Neural progenitor cell (in vitro differentiated cells): ENCODE results near the gene CSF1.

Experiments used
- EZH2 ChIP-seq: fragments of 200-600 bp; sonication (generic); IDR thresholded peaks from 2 replicates; pipeline ENCODE4 v1.6.1; 2017; ENCODE audit warnings: antibody characterized with exemption, mild to moderate bottlenecking, moderate library complexity
- EZH2phosphoT487 ChIP-seq: fragments of 200-600 bp; sonication (generic); IDR thresholded peaks from 2 replicates; pipeline ENCODE4 v1.6.1; 2017; ENCODE audit warnings: antibody characterized with exemption
- TF ChIP-seq, protein P1 (sequence below): fragments of 200-600 bp; sonication (generic); IDR thresholded peaks from 2 replicates; pipeline ENCODE4 v1.5.1; 2017; ENCODE audit warnings: antibody characterized with exemption, mild to moderate bottlenecking

DNA sequence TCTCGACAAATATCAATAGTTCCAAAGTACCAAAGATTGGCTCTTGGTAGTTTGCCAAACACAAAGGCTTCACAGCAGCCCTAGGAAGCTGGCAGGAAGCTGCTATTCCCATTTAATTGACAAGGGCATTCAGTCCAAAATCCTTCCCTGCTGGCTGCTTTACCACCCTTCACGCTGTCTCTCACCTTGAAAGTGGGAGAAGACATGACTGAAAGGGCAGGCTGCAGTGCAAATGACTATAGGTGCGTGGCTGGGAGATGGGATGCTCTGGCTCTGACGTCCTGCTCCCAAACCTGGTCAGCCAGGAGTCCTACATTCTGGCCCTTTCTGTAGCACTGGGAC lies 3.8 kb upstream of the CSF1 start:
- TF ChIP-seq, protein P1, sequence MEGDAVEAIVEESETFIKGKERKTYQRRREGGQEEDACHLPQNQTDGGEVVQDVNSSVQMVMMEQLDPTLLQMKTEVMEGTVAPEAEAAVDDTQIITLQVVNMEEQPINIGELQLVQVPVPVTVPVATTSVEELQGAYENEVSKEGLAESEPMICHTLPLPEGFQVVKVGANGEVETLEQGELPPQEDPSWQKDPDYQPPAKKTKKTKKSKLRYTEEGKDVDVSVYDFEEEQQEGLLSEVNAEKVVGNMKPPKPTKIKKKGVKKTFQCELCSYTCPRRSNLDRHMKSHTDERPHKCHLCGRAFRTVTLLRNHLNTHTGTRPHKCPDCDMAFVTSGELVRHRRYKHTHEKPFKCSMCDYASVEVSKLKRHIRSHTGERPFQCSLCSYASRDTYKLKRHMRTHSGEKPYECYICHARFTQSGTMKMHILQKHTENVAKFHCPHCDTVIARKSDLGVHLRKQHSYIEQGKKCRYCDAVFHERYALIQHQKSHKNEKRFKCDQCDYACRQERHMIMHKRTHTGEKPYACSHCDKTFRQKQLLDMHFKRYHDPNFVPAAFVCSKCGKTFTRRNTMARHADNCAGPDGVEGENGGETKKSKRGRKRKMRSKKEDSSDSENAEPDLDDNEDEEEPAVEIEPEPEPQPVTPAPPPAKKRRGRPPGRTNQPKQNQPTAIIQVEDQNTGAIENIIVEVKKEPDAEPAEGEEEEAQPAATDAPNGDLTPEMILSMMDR, result no peak
- TF ChIP-seq EZH2 (no peak), EZH2phosphoT487 (no peak)
